SJCRH30 (cell line): Measurements from ENCODE around the gene PPAN. TPM values are rescaled to one million over a fixed set of nuclear protein-coding genes. Genes with fewer than 3 reads are reported as not detected.

Source experiments
- DNase-seq, 2 experiments: peaks; one replicate each; pipeline ENCODE4 v3.0.0-alpha.2; 2015 to 2020
- H3K27ac ChIP-seq: fragments of 250-450 bp; sonication (Bioruptor Pico); 2 replicates; pipeline ENCODE4 v1.5.1; 2020; ENCODE audit warnings: mild to moderate bottlenecking, moderate library complexity
- H3K27me3 ChIP-seq: fragments of 250-450 bp; sonication (Bioruptor Pico); 2 replicates; pipeline ENCODE4 v1.5.1; 2020; ENCODE audit warnings: mild to moderate bottlenecking, moderate library complexity
- H3K36me3 ChIP-seq: fragments of 250-450 bp; sonication (Bioruptor Pico); 2 replicates; pipeline ENCODE4 v1.5.1; 2020; ENCODE audit warnings: mild to moderate bottlenecking, moderate library complexity
- H3K4me1 ChIP-seq: fragments of 250-450 bp; sonication (Bioruptor Pico); 2 replicates; pipeline ENCODE4 v1.5.1; 2020; ENCODE audit warnings: mild to moderate bottlenecking, moderate library complexity
- H3K4me3 ChIP-seq: fragments of 250-450 bp; sonication (Bioruptor Pico); 2 replicates; pipeline ENCODE4 v1.5.1; 2020; ENCODE audit warnings: mild to moderate bottlenecking, moderate library complexity
- H3K9me3 ChIP-seq: fragments of 250-450 bp; sonication (Bioruptor Pico); replicated peaks from 2 replicates; pipeline ENCODE4 v1.5.1; 2020; ENCODE audit warnings: mild to moderate bottlenecking, moderate library complexity
- total RNA-seq: library from RNA; depleted of rRNA; stranded (reverse); fragments of >200 nt; shearing (Covaris generic); gene quantifications from 2 replicates; pipeline ENCODE4 v1.2.3, GENCODE V29; 2014

Gene PPAN
- total RNA-seq, 1 experiment from 2014 or later = 47.0 TPM

DNA sequence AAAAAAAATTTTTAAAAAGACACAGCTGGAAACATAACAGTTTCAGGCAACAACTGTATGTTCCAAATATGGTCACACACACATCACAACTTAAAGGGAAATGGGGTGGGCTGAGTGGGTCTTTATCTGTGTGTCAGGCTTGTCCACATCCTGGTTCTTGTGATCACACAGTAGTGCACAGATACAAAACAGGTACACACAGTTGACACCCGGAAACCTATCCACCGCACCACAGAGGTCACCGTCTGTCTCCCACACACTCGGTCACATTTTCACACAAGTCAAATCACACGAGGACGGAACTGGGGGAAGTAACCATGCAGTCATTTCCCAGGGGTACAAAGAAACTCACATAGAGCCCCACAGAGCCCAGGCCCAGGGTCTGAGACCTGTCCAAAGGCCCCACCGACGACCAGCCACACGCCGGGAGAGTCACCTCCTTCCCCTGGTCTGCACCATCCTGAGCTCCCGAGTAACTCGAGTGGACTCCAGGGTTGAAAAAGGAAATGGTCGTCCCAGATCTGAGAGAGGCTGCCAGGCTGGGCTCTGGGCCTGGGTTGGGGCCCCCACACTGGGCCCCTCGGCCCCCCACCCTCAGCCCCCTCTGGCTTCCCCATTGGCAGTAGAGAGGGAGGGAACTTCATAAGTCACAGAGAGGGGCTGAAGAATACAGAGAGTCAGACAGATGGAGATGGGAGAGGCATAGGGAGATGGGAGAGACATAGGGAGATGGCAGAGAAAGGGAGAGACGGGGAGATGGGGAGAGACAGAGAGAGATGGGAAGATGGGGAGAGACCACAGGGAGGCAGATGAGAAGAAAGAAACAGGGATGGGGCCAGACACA is 1.3 kb upstream of the PPAN start:
- Histone ChIP-seq H3K4me3 (no peak overlapping the region), H3K36me3 (peaks cover 25% of the 10 kb centered on the region), H3K9me3 (no peaks in the 10 kb centered on the region), H3K27ac (no peak overlapping the region), H3K4me1 (0 out of 2 replicates have a peak, but pooled peaks cover 3% of the 10 kb centered on the region), H3K27me3 (no peaks in the 10 kb centered on the region)
- no peak for DNase-seq

DNA sequence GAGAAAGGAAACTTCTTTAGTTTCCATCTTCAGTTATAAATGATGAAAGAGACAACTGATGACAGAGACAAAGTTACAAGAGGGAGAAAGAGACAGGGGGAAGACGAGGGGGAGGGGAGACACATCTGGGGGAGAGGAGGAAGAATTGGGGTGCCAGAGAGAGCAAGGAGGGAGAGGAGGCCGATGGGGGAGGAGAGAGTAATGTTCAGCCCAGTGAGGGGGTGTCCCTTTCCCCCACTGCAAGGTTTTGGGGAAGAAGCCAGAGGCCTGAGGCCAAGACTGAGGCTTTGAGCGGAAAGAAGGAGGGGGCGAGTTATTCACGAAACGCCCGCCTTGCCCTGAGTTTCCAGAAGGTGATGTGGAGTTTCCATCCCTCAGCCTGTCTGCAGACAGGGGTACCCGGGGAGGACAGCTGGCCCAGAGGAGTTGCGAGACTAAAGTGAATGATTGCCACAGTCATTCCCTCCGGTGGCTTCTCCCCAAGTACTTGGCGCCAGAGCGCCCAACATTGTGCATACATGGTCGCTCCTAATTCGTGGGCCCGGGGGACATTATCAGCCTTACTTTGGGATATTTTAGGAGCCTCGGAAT is 558 bp upstream of the PPAN start:
- no peaks in the 10 kb centered on the region for H3K9me3 ChIP-seq
- peaks cover 32% of the 10 kb centered on the region for H3K36me3 ChIP-seq
- no peak overlapping the region; the same call in 1 of the 2 replicates for H3K27ac ChIP-seq
- DNase-seq = no peak
- 0 out of 2 replicates have a peak, but pooled peaks cover 3% of the 10 kb centered on the region for H3K4me1 ChIP-seq
- H3K27me3 ChIP-seq = no peaks in the 10 kb centered on the region
- H3K4me3 ChIP-seq = peak overlapping the region; percentile 96

GRCh38 chr19:10107254-10107653 is 1.1 kb downstream of the PPAN start:
- no peak overlapping the region for H3K27ac ChIP-seq
- H3K4me1 ChIP-seq = 0 out of 2 replicates have a peak, but pooled peaks cover 3% of the 10 kb centered on the region
- H3K4me3 ChIP-seq = peak overlapping the region; percentile 96
- no peaks in the 10 kb centered on the region for H3K9me3 ChIP-seq
- no peak for DNase-seq
- H3K27me3 ChIP-seq = no peaks in the 10 kb centered on the region
- peaks cover 44% of the 10 kb centered on the region for H3K36me3 ChIP-seq

DNA sequence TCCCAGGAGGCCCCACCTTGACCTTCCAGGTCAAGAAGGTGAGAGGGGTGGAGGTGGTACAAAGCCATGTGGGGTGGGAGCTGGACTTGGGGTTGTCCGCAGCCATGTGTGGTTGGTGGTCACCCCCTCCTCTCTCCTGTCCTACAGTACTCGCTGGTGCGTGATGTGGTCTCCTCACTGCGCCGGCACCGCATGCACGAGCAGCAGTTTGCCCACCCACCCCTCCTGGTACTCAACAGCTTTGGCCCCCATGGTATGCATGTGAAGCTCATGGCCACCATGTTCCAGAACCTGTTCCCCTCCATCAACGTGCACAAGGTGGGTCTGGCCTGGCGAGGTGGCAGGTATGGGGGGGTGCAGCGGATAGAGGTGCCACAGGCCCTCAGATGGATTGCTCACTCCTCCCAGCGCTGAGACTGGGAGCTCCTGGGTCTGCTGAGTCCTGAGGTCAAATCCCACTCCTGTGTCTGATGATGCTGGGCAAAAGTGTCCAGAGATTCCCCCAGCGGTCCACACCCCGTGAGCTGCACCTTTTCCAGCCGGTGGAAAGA is 1.7 kb downstream of the PPAN start:
- Histone ChIP-seq H3K4me1 (0 out of 2 replicates have a peak, but pooled peaks cover 3% of the 10 kb centered on the region), H3K36me3 (peaks cover 46% of the 10 kb centered on the region), H3K27ac (no peak overlapping the region), H3K4me3 (no peak overlapping the region), H3K27me3 (no peaks in the 10 kb centered on the region), H3K9me3 (no peaks in the 10 kb centered on the region)
- no peak for DNase-seq

DNA sequence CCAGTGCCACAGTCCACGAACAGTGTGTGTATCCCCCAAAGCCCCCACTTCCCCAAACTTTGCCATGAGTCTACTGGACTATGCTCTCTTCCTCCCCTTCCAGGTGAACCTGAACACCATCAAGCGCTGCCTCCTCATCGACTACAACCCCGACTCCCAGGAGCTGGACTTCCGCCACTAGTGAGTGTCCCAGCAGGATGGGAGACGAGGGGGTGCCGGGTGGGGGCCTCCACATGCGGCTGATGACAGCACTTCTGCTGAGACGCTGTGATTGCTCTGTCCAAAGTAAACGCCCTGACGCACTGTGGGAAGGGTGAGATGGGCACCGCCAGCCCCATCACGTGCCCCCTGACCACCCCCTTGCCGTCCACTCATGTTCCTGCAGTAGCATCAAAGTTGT is 3.4 kb downstream of the PPAN start:
- Histone ChIP-seq H3K4me3 (no peak overlapping the region), H3K36me3 (peaks cover 52% of the 10 kb centered on the region), H3K27ac (no peak overlapping the region), H3K4me1 (0 out of 2 replicates have a peak, but pooled peaks cover 3% of the 10 kb centered on the region), H3K27me3 (no peaks in the 10 kb centered on the region), H3K9me3 (no peaks in the 10 kb centered on the region)
- DNase-seq = no peak

GRCh38 chr19:10110076-10110971 is 4.2 kb downstream of the PPAN start:
- H3K4me1 ChIP-seq = 0 out of 2 replicates have a peak, but pooled peaks cover 3% of the 10 kb centered on the region
- no peak overlapping the region for H3K27ac ChIP-seq
- no peaks in the 10 kb centered on the region for H3K9me3 ChIP-seq
- no peaks in the 10 kb centered on the region for H3K27me3 ChIP-seq
- H3K36me3 ChIP-seq = peaks cover 59% of the 10 kb centered on the region
- no peak for DNase-seq
- H3K4me3 ChIP-seq = no peak overlapping the region

DNA sequence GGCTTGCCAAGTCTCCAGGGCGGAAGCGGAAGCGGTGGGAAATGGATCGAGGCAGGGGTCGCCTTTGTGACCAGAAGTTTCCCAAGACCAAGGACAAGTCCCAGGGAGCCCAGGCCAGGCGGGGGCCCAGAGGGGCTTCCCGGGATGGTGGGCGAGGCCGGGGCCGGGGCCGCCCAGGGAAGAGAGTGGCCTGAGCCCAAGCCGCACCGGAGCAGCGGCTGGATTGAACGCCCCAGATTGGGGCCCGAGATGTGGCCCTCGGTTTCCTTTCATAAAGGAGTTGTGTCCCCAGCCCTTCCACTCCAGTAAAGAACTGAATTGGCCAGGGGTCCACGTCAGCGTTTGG is 4.8 kb downstream of the PPAN start:
- no peak overlapping the region for H3K4me3 ChIP-seq
- H3K4me1 ChIP-seq = 0 out of 2 replicates have a peak, but pooled peaks cover 3% of the 10 kb centered on the region
- no peaks in the 10 kb centered on the region for H3K27me3 ChIP-seq
- no peak overlapping the region for H3K27ac ChIP-seq
- peaks cover 63% of the 10 kb centered on the region for H3K36me3 ChIP-seq
- DNase-seq = no peak
- no peaks in the 10 kb centered on the region for H3K9me3 ChIP-seq

- Histone ChIP-seq H3K36me3 (peaks cover 68% of the 10 kb centered on the region), H3K4me1 (0 out of 2 replicates have a peak, but pooled peaks cover 3% of the 10 kb centered on the region), H3K27me3 (no peaks in the 10 kb centered on the region), H3K27ac (no peak within 1 kb of the TSS), H3K9me3 (no peaks in the 10 kb centered on the region), H3K4me3 (no peak within 1 kb of the TSS)
- DNase-seq = no peak
Observed at GRCh38 chr19:10111405-10111811, 5.2 kb downstream of the PPAN start, which contains the start of gene P2RY11. Gene P2RY11 (plus strand): TSS chr19:10111693. CDS start chr19:10111722, 29 bp downstream.

DNA sequence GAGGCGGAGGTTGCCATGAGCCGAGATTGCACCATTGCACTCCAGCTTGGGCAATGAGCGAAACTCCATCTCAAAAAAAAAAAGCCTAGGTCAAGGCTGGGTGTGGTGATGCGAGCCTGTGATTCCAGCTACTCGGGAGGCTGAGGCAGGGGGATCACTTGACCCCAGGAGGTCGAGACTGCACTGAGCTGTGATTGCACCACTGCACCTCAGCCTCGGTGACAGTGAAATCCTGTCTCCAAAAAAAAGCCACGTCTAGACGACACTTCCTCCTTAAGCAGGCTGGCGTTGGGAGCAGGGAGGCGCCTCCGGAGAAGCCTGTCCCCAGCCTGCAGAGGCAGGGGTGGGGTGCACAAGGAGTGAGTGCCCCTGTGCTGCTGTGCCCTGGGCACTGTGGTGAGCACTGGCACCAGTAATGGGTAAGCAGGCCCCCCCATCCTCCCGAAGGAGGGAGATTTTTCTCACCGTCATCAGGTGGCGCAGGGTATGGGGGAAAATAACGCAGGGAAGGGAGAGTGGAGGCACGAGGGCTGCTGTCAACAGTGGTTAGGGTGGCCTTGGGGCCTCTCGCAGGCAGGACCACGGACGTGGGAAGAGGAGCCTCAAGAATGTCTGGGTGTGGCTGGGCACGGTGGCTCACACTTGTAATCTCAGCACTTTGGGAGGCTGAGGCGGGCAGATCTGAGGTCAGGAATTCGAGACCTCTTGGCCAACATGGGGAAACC is 6.0 kb downstream of the PPAN start:
- no peak overlapping the region for H3K27ac ChIP-seq
- no peak for DNase-seq

DNA sequence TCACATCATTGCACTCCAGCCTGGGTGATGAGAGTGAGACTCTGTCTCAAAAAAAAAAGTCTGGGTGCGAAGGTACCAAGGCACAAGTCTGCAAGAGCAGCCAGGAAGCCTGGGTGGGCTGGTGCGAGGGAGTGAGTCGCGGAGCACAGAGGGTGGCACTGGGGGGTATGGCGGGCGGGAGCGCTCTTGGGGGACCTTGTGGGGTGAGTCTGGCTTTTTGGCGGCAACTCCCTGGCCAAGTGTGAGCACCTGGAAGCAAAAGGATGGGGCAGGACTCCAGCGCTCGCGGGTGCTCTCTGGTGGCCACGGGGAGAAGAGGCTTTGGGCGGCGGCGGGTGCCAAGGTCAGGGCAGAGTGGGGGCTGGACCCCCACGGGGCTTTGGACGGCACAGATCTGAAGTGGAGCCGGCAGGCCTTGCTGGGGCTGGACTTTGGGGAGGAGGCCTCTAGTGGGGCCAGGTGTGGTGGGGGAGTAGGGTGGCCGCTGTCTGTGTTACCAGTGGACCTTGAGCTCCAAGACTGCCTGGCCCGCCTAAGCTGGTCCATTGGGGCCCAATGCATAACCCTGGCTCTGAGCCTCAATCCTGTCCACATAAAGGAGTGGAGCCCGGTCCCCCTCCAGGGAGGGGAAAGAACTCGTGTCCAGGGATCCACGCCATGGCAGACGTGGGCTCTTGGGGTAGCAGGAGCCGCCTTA is 6.9 kb downstream of the PPAN start:
- DNase-seq = no peak
- no peaks in the 10 kb centered on the region for H3K9me3 ChIP-seq
- H3K27ac ChIP-seq = no peak overlapping the region
- H3K4me1 ChIP-seq = no peaks in the 10 kb centered on the region
- no peak overlapping the region for H3K4me3 ChIP-seq
- peaks cover 74% of the 10 kb centered on the region for H3K36me3 ChIP-seq
- no peaks in the 10 kb centered on the region for H3K27me3 ChIP-seq

More for the DNA sequence above, 6.0 kb downstream of the PPAN start:
- no peak overlapping the region for H3K4me3 ChIP-seq
- no peaks in the 10 kb centered on the region for H3K9me3 ChIP-seq
- H3K4me1 ChIP-seq = 0 out of 2 replicates have a peak, but pooled peaks cover 3% of the 10 kb centered on the region
- H3K36me3 ChIP-seq = peaks cover 74% of the 10 kb centered on the region
- H3K27me3 ChIP-seq = no peaks in the 10 kb centered on the region

GRCh38 chr19:10113592-10113963 is 7.4 kb downstream of the PPAN start:
- no peaks in the 10 kb centered on the region for H3K27me3 ChIP-seq
- no peak overlapping the region for H3K27ac ChIP-seq
- H3K4me3 ChIP-seq = no peak overlapping the region
- H3K9me3 ChIP-seq = no peaks in the 10 kb centered on the region
- H3K4me1 ChIP-seq = no peaks in the 10 kb centered on the region
- no peak for DNase-seq
- H3K36me3 ChIP-seq = peaks cover 70% of the 10 kb centered on the region

DNA sequence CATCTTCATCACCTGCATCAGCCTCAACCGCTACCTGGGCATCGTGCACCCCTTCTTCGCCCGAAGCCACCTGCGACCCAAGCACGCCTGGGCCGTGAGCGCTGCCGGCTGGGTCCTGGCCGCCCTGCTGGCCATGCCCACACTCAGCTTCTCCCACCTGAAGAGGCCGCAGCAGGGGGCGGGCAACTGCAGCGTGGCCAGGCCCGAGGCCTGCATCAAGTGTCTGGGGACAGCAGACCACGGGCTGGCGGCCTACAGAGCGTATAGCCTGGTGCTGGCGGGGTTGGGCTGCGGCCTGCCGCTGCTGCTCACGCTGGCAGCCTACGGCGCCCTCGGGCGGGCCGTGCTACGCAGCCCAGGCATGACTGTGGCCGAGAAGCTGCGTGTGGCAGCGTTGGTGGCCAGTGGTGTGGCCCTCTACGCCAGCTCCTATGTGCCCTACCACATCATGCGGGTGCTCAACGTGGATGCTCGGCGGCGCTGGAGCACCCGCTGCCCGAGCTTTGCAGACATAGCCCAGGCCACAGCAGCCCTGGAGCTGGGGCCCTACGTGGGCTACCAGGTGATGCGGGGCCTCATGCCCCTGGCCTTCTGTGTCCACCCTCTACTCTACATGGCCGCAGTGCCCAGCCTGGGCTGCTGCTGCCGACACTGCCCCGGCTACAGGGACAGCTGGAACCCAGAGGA is 7.9 kb downstream of the PPAN start:
- Histone ChIP-seq H3K4me3 (no peak overlapping the region), H3K4me1 (no peaks in the 10 kb centered on the region), H3K9me3 (no peaks in the 10 kb centered on the region), H3K27ac (no peak overlapping the region), H3K36me3 (peaks cover 69% of the 10 kb centered on the region), H3K27me3 (no peaks in the 10 kb centered on the region)
- no peak for DNase-seq
